Amniotic epithelial cell (primary cell): Measurements from ENCODE around the gene CCDC82.
A peak's percentile ranks its signal among the peaks of the same experiment; 100 is the strongest.

Source experiments
- DNase-seq: peaks from one replicate; pipeline ENCODE4 v3.0.0-alpha.2; 2010; ENCODE audit warnings: low read depth

The CCDC82 gene

GRCh38 chr11:96329419-96329818 lies 60.3 kb downstream of the CCDC82 start:
- DNase-seq: no peak

- DNase-seq: peak; percentile 61
Observed at GRCh38 chr11:96328395-96329010, 61.2 kb downstream of the CCDC82 start.

GRCh38 chr11:96326959-96327358 lies 62.8 kb downstream of the CCDC82 start:
- DNase-seq: no peak

GRCh38 chr11:96324912-96325311 lies 64.8 kb downstream of the CCDC82 start:
- peak; percentile 77 for DNase-seq

GRCh38 chr11:96323642-96323985 lies 66.1 kb downstream of the CCDC82 start:
- no peak for DNase-seq

- DNase-seq: no peak
Observed at GRCh38 chr11:96322775-96323641, 66.7 kb downstream of the CCDC82 start.

GRCh38 chr11:96321091-96321490 lies 68.6 kb downstream of the CCDC82 start:
- DNase-seq: no peak

- no peak for DNase-seq
Observed at GRCh38 chr11:96319898-96320656, 69.6 kb downstream of the CCDC82 start.

- DNase-seq: no peak
Observed at GRCh38 chr11:96318850-96319249, 70.9 kb downstream of the CCDC82 start.

GRCh38 chr11:96318399-96318798 lies 71.3 kb downstream of the CCDC82 start:
- DNase-seq: no peak

- DNase-seq: no peak
Observed at GRCh38 chr11:96317985-96318384, 71.7 kb downstream of the CCDC82 start.

- no peak for DNase-seq
Observed at GRCh38 chr11:96317571-96317970, 72.1 kb downstream of the CCDC82 start.

GRCh38 chr11:96316869-96317268 lies 72.8 kb downstream of the CCDC82 start:
- DNase-seq: no peak

GRCh38 chr11:96315476-96315875 lies 74.2 kb downstream of the CCDC82 start:
- peak; percentile 31 for DNase-seq

- DNase-seq: peak; percentile 70
Observed at GRCh38 chr11:96314326-96315020, 75.2 kb downstream of the CCDC82 start.

GRCh38 chr11:96313163-96313562 lies 76.5 kb downstream of the CCDC82 start:
- no peak for DNase-seq

GRCh38 chr11:96311120-96311568 lies 78.6 kb downstream of the CCDC82 start:
- peak; percentile 73 for DNase-seq

GRCh38 chr11:96310236-96310635 lies 79.5 kb downstream of the CCDC82 start:
- DNase-seq: no peak

GRCh38 chr11:96309643-96310017 lies 80.1 kb downstream of the CCDC82 start:
- no peak for DNase-seq

GRCh38 chr11:96309016-96309642 lies 80.6 kb downstream of the CCDC82 start:
- DNase-seq: peak; percentile 47

GRCh38 chr11:96307776-96308140 lies 82.0 kb downstream of the CCDC82 start:
- peak; percentile 86 for DNase-seq
